MG63 (cell line): ENCODE measurements around the gene TCF15. TPM values are rescaled to one million over a fixed set of nuclear protein-coding genes. Genes with fewer than 3 reads are reported as not detected.

Source experiments
- DNase-seq: peaks from one replicate; pipeline ENCODE4 v3.0.0-alpha.2; 2020
- H3K27me3 ChIP-seq: fragments of 250-450 bp; sonication (Bioruptor Pico); 2 replicates; pipeline ENCODE4 v1.5.1; 2020; ENCODE audit warnings: mild to moderate bottlenecking, moderate library complexity
- H3K36me3 ChIP-seq: fragments of 250-450 bp; sonication (Bioruptor Pico); 2 replicates; pipeline ENCODE4 v1.5.1; 2020; ENCODE audit warnings: mild to moderate bottlenecking, moderate library complexity
- H3K4me3 ChIP-seq: fragments of 250-450 bp; sonication (Bioruptor Pico); 2 replicates; pipeline ENCODE4 v1.5.1; 2020; ENCODE audit warnings: mild to moderate bottlenecking, moderate library complexity
- H3K9me3 ChIP-seq: fragments of 250-450 bp; sonication (Bioruptor Pico); 2 replicates; pipeline ENCODE4 v1.5.1; 2020; ENCODE audit warnings: mild to moderate bottlenecking, moderate library complexity
- total RNA-seq: library from RNA; depleted of rRNA; stranded (reverse); fragments of >200 nt; shearing (Covaris generic); gene quantifications from 2 replicates; pipeline ENCODE4 v1.2.3, GENCODE V29; 2014; ENCODE audit warnings: low replicate concordance

Gene TCF15
- total RNA-seq, 1 experiment from 2014 or later, result not detected

GRCh38 chr20:574297-574942 is 35.7 kb downstream of the TCF15 start:
- DNase-seq, result no peak
- Histone ChIP-seq H3K4me3 (no peak overlapping the region), H3K27me3 (no peaks in the 10 kb centered on the region), H3K36me3 (no peaks in the 10 kb centered on the region), H3K9me3 (no peaks in the 10 kb centered on the region)

GRCh38 chr20:573414-574296 is 36.5 kb downstream of the TCF15 start:
- H3K27me3 ChIP-seq, result no peaks in the 10 kb centered on the region
- no peak for DNase-seq
- no peak overlapping the region for H3K4me3 ChIP-seq
- no peaks in the 10 kb centered on the region for H3K36me3 ChIP-seq
- H3K9me3 ChIP-seq, result no peaks in the 10 kb centered on the region

- Histone ChIP-seq H3K27me3 (no peaks in the 10 kb centered on the region), H3K4me3 (no peak overlapping the region), H3K36me3 (no peaks in the 10 kb centered on the region), H3K9me3 (no peaks in the 10 kb centered on the region)
- DNase-seq, result no peak
Observed at GRCh38 chr20:572727-573126, 37.4 kb downstream of the TCF15 start.

GRCh38 chr20:571754-572441 is 38.2 kb downstream of the TCF15 start:
- H3K36me3 ChIP-seq, result no peaks in the 10 kb centered on the region
- H3K27me3 ChIP-seq, result no peaks in the 10 kb centered on the region
- no peak overlapping the region for H3K4me3 ChIP-seq
- DNase-seq, result peak; percentile 20
- no peaks in the 10 kb centered on the region for H3K9me3 ChIP-seq

DNA sequence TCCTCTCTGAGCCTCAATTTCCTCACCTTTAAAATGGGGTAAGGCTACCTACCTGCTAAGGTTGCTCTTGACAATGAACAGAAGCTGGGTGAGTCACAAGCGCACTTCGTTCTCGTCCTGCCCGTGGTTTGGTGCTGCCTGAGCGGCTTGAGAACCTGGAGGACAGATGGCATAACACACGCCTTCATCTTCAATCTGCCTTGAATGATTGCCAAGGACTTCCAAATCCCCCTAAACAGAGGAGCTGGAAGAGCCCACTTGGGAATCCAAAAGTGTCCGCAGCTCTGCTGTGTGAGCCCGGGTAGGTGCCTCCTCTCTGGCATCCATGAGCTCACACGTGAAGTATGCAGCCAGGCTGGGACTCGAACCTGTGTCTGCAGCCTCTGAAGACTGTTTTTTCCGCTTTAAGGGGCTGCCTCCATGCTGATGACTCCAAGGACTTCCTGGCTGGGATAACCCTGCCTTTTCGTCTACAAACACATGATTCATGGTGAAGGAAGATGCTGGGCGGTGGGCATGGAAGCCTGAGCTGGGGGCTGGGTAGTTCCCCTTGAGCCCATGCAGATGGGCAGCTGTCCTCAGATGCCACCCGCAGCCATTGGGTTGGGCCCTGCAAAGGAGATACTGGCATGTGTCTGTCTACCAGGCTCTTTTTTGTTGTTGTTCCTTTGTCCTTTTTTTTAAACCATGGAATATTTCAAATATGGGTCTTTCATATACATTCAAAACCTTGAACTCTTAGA is 41.3 kb downstream of the TCF15 start:
- DNase-seq, result no peak

GRCh38 chr20:568097-568652 is 41.9 kb downstream of the TCF15 start:
- Histone ChIP-seq H3K27me3 (no peaks in the 10 kb centered on the region), H3K4me3 (no peak overlapping the region), H3K36me3 (no peaks in the 10 kb centered on the region), H3K9me3 (no peaks in the 10 kb centered on the region)
- no peak for DNase-seq

More for the DNA sequence above, 41.3 kb downstream of the TCF15 start:
- Histone ChIP-seq H3K4me3 (no peak overlapping the region), H3K9me3 (no peaks in the 10 kb centered on the region), H3K27me3 (no peaks in the 10 kb centered on the region), H3K36me3 (no peaks in the 10 kb centered on the region)

DNA sequence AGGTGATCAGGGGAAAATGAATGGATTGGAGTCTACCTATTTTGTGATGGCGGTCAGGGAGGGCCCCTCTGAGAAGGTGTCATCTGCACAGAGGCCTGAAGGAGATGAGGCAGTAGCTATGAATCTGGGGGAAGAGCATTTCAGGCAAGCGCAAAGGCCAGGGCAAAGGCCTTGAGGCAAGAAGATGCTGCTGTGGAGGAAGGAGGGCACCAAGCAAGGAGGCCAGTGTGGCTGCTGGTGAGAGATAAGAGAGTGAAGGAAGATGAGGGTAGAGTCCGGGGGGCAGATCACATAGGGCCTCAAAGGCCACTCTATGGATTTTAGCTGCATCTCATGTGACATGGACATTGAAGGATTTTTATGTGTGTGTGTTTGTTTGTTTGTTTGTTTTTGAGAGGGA is 45.9 kb downstream of the TCF15 start:
- DNase-seq, result no peak
- H3K36me3 ChIP-seq, result no peaks in the 10 kb centered on the region
- no peak overlapping the region for H3K4me3 ChIP-seq
- no peaks in the 10 kb centered on the region for H3K9me3 ChIP-seq
- H3K27me3 ChIP-seq, result no peaks in the 10 kb centered on the region

DNA sequence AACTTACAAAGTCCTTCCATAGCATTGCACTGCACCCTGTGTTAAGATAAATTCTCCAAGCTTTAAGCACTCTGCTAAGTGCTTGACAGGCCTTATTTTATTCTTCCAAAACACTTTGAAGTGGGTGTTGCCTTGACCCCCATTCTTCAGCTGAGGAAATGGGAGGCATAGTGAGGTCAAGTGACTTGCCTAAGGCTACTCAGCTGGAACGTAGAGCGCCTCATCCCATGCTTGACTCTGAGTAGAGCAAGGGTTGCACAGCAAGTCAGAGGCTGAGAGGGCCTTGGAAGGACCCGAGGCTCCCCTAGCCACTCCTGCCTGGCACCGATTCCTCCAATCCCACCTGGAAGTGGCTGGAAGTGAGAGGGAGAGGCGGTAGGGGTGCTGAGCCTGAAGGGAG is 46.9 kb downstream of the TCF15 start:
- Histone ChIP-seq H3K9me3 (no peaks in the 10 kb centered on the region), H3K4me3 (no peak overlapping the region), H3K36me3 (no peaks in the 10 kb centered on the region), H3K27me3 (no peaks in the 10 kb centered on the region)
- DNase-seq, result no peak

DNA sequence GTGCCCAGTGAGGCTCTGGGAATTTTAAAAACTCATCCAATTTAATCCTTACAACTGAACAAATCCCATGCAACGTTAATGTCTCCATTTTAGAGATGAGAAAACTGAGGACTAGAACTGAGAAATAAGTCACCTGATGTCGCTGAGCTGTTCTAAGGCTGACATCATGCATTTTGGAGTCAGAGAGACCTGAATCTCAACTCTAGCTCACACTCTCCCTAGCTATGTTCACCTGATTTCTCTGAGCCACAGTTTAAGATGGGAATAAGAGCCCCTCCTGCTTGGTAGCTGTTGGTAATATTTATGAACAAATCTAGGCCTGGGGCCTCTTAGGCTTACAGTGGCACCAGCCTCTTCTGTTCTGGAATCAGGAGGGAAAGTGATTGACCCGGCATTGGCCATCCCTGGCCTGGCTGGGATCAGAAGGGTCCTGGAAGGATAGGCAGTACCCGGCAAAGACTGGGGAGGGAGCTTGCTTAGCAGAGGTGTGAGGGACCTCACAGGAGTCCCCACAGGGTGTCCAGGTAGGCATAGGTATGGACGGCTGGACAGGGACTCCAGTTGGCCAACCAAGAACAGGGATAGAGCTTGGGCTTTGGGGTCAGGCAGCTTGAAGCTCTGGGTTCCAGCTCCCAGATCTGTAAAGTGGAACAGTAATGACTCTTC is 47.7 kb downstream of the TCF15 start:
- Histone ChIP-seq H3K9me3 (no peaks in the 10 kb centered on the region), H3K27me3 (no peaks in the 10 kb centered on the region), H3K4me3 (no peak overlapping the region), H3K36me3 (no peaks in the 10 kb centered on the region)
- no peak for DNase-seq

DNA sequence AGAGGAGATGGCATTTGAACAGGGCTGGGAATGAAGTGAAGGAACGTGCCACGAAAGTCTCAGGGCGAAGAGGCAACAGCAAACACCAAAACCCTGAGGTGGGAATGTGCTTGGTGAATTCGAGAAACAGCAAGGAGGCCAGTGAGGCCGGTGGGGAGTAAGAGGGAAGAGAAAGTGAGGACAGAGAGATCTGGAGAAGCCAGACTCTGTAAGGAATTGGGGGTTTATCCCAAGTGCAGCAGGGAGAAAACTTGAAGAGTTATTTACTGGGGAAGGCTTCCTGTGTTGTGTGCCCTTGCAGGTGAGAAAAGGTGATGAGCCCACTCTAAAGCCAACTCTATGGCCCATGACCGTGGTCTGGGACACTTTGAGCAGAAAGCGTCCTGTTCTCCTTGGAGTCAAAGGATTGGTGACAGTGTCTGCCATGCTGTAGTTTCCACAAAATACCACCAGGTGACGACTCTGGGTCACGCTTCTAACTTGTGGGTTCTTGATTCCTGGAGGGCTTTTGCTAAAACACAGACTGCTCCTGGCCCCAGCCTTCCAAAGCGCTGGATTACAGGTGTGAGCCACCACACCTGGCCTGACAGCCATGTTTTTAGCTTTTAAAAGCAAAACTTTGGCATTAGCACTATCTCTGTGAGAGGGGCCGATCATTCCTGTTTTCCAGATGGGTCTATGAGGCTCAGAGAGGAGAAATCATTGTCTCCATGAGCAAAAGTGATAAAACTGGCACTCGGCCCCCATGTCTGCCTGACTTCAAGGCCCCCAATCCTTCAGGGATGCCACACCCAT is 48.5 kb downstream of the TCF15 start:
- Histone ChIP-seq H3K9me3 (no peaks in the 10 kb centered on the region), H3K27me3 (no peaks in the 10 kb centered on the region), H3K36me3 (no peaks in the 10 kb centered on the region), H3K4me3 (no peak overlapping the region)
- DNase-seq, result peak; percentile 24

- no peak for DNase-seq
- no peaks in the 10 kb centered on the region for H3K27me3 ChIP-seq
- H3K9me3 ChIP-seq, result no peaks in the 10 kb centered on the region
- H3K4me3 ChIP-seq, result no peak overlapping the region
- no peaks in the 10 kb centered on the region for H3K36me3 ChIP-seq
Observed at GRCh38 chr20:560680-561079, 49.4 kb downstream of the TCF15 start.

GRCh38 chr20:558117-558516 is 52.0 kb downstream of the TCF15 start:
- no peak overlapping the region for H3K4me3 ChIP-seq
- no peaks in the 10 kb centered on the region for H3K9me3 ChIP-seq
- no peaks in the 10 kb centered on the region for H3K27me3 ChIP-seq
- H3K36me3 ChIP-seq, result no peaks in the 10 kb centered on the region
- DNase-seq, result peak; percentile 26

- Histone ChIP-seq H3K36me3 (no peaks in the 10 kb centered on the region), H3K4me3 (no peak overlapping the region), H3K9me3 (no peaks in the 10 kb centered on the region), H3K27me3 (no peaks in the 10 kb centered on the region)
- DNase-seq, result no peak
Observed at GRCh38 chr20:556984-557383, 53.1 kb downstream of the TCF15 start.

DNA sequence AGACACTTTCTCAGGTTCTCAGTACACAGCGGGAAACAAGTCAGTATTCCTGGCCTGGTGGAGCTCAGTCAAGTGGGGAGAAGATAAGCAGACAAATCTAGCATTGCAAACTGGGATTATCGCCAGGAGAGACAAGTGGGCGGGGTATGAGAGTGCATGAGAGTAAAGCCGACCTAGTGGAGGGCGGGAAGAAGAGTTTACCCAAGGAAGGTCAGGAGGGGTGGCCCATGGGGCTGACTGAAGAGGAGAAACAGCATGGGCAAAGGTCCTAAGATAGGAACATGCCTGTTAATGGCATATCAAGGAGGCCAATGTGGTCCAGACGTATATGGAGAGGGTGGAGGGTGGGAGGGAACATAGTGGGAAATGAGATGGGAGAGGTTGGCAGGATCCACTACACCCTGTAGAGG is 54.1 kb downstream of the TCF15 start:
- peak; percentile 33 for DNase-seq
- H3K4me3 ChIP-seq, result no peak overlapping the region
- no peaks in the 10 kb centered on the region for H3K36me3 ChIP-seq
- no peaks in the 10 kb centered on the region for H3K27me3 ChIP-seq
- H3K9me3 ChIP-seq, result no peaks in the 10 kb centered on the region
